HepG2 (cell line): ENCODE data around the gene CSNK1D. TPM values are rescaled to one million over a fixed set of nuclear protein-coding genes. Genes with fewer than 3 reads are reported as not detected.

Source experiments
- ATAC-seq: fragments of 200-7000 bp; cut with Tn5 transposase; 3 replicates; pipeline ENCODE4 v1.9.1; 2020; ENCODE audit warnings: mild to moderate bottlenecking, moderate library complexity
- Bru-seq: library from RNA; stranded (reverse); fragments of 400-500 nt; gene quantifications from one replicate; lab custom pipeline; 2021; lab: Mats Ljungman, UMichigan
- BruChase-seq, 2 experiments: library from RNA; stranded (reverse); fragments of 400-500 nt; gene quantifications; one replicate each; lab custom pipeline; 2021; lab: Mats Ljungman, UMichigan
- BruUV-seq: library from RNA; stranded (reverse); fragments of 400-500 nt; replicated peaks from 2 replicates; lab custom pipeline; 2021; lab: Mats Ljungman, UMichigan
- CTCF ChIA-PET: fragments of 300-600 bp; formaldehyde crosslinking; extraction: SDS; loops from one replicate; lab custom pipeline; 2021; ENCODE audit warnings: low total read pairs, inconsistent platforms, low intra/inter-chr PET ratio; lab: Yijun Ruan, JAX
- POLR2A ChIA-PET: fragments of 350-600 bp; sonication (Branson Sonifier 250); formaldehyde crosslinking; loops from one replicate; lab custom pipeline; 2020; ENCODE audit warnings: antibody characterized with exemption, inconsistent platforms; lab: Yijun Ruan, JAX
- DNase-seq: peaks from one replicate; pipeline ENCODE4 v3.0.0-alpha.2; 2015; ENCODE audit warnings: low spot score
- FAIRE-seq: peaks from 3 replicates; lab custom pipeline; 2011; peaks lifted over from hg19 to GRCh38; lab: Jason Lieb, UNC
- H2AFZ ChIP-seq: one replicate; pipeline ENCODE4 v1.6.1; 2011; ENCODE audit warnings: low read length, inconsistent platforms
- H3K27ac ChIP-seq: fragments of 300-600 bp; 3 replicates; pipeline ENCODE4 v1.8.0; 2011; ENCODE audit warnings: mixed run types, mild to moderate bottlenecking, mixed read lengths, low read length, inconsistent platforms; ENCODE audit not compliant: insufficient read depth; ENCODE audit errors: extremely low read length
- H3K27me3 ChIP-seq, 2 experiments: fragments of 200-600 bp in 1 of 2; 2 replicates in 1 of 2; 3 replicates in 1 of 2; pipeline versions ENCODE4 v1.6.0 to v1.8.0; 2011; ENCODE audit warnings: low read length in 2 of 2, mild to moderate bottlenecking in 2 of 2, moderate library complexity in 2 of 2, inconsistent platforms in 1 of 2; ENCODE audit not compliant: insufficient read depth in 2 of 2, control insufficient read depth in 1 of 2
- H3K36me3 ChIP-seq, 2 experiments: fragments of 200-600 bp in 1 of 2; replicated peaks in 1 of 2; 2 replicates in 1 of 2; 3 replicates in 1 of 2; pipeline versions ENCODE4 v1.5.1 to v1.8.0; 2011; ENCODE audit warnings: low read length in 2 of 2, inconsistent platforms in 1 of 2; ENCODE audit not compliant: insufficient read depth in 2 of 2, control insufficient read depth in 1 of 2
- H3K4me1 ChIP-seq: 2 replicates; pipeline ENCODE4 v1.5.1; 2012; ENCODE audit warnings: low read length, inconsistent platforms; ENCODE audit not compliant: insufficient read depth
- H3K4me2 ChIP-seq: 2 replicates; pipeline ENCODE4 v1.6.0; 2011; ENCODE audit warnings: low read depth, low read length, inconsistent platforms
- H3K4me3 ChIP-seq, 3 experiments: fragments of 200-600 bp in 1 of 3; sonication (generic), shearing (Covaris generic) in 1 of 3; replicated peaks in 1 of 3; 2 replicates each; pipeline ENCODE4 v1.5.1; 2011 to 2016; ENCODE audit warnings: low read length in 3 of 3, inconsistent platforms in 2 of 3, low read depth in 2 of 3, mild to moderate bottlenecking in 2 of 3, control low read depth in 1 of 3, mixed read lengths in 1 of 3; ENCODE audit not compliant: insufficient read depth in 1 of 3
- H3K79me2 ChIP-seq: one replicate; pipeline ENCODE4 v1.6.1; 2011; ENCODE audit warnings: low read length, inconsistent platforms; ENCODE audit not compliant: insufficient read depth
- H3K9ac ChIP-seq: 2 replicates; pipeline ENCODE4 v1.6.0; 2011; ENCODE audit warnings: mild to moderate bottlenecking, low read depth, low read length, inconsistent platforms; ENCODE audit not compliant: insufficient read depth
- H3K9me3 ChIP-seq: 2 replicates; pipeline ENCODE4 v1.5.1; 2012; ENCODE audit warnings: mild to moderate bottlenecking, low read length
- H4K20me1 ChIP-seq: 2 replicates; pipeline ENCODE4 v1.6.0; 2011; ENCODE audit warnings: inconsistent platforms, mild to moderate bottlenecking, low read length, moderate library complexity; ENCODE audit not compliant: insufficient read depth
- EHMT2 ChIP-seq: fragments of 200-600 bp; sonication (generic); IDR thresholded peaks from 2 replicates; pipeline ENCODE4 v1.7.0; 2017; ENCODE audit warnings: antibody characterized with exemption, low read depth, low read length, borderline replicate concordance
- NFIB ChIP-seq: sonication (generic); formaldehyde crosslinking; IDR thresholded peaks from 2 replicates; pipeline ENCODE4 v1.9.0; 2021; ENCODE audit warnings: missing genetic modification reagents, mild to moderate bottlenecking, borderline replicate concordance
- RFX5 ChIP-seq: IDR thresholded peaks from 2 replicates; pipeline ENCODE4 v1.6.1; 2011; ENCODE audit warnings: low read depth, low read length, improper control_type of control experiment
- ZNF30 ChIP-seq: sonication (generic); formaldehyde crosslinking; IDR thresholded peaks from 2 replicates; pipeline ENCODE4 v1.5.0; 2020; ENCODE audit warnings: mild to moderate bottlenecking, missing genetic modification reagents
- ZNF629 ChIP-seq: sonication (generic); formaldehyde crosslinking; conservative IDR thresholded peaks from 2 replicates; pipeline ENCODE4 v1.5.0; 2020; ENCODE audit warnings: missing genetic modification reagents
- WGBS: methylation state at CpG from one replicate; pipeline ENCODE4 v1.1.6; 2017; ENCODE audit warnings: low lambda C conversion rate; 5-methylcytosine and 5-hydroxymethylcytosine counted together
- in situ Hi-C: cut with HindIII; loops from 2 replicates; pipeline ENCODE4 v1.10.0; 2017; ENCODE audit warnings: low pct_unique_long_range_greater_than_20kb; ENCODE audit not compliant: extremely low pct_ligation_motif_present
- intact Hi-C: fragments of 100-400 bp; cut with micrococcal nuclease; formaldehyde crosslinking; loops from one replicate; pipeline ENCODE4 v1.10.0; 2022; ENCODE audit not compliant: unreplicated experiment
- long read RNA-seq, 2 experiments: library from RNA in 1 of 2; library from polyadenylated mRNA in 1 of 2; stranded (forward) in 1 of 2; unstranded in 1 of 2; transcript quantifications; one replicate each; pipeline ENCODE4 v2.0.0, GENCODE V29; 2019 to 2022
- polyA minus RNA-seq, 3 experiments: library from RNA; depleted of rRNA, polyadenylated mRNA; stranded (reverse); fragments of >200 nt; gene quantifications; 2 replicates each; pipeline ENCODE4 v1.2.3, GENCODE V29; 2011; ENCODE audit warnings: low replicate concordance in 1 of 3
- polyA plus RNA-seq, 8 experiments: library from polyadenylated mRNA; depleted of rRNA in 3 of 8; stranded (reverse) in 7 of 8; unstranded in 1 of 8; fragments of >200 nt; fragmentation: Illumina TruSeq in 4 of 8; extraction: Trizol in 4 of 8; gene quantifications; 2 replicates each; pipeline versions ENCODE4 v1.2.1 to v1.2.3, GENCODE V29; 2011 to 2016; ENCODE audit warnings: low read depth in 4 of 8, missing spikeins in 1 of 8, mixed read lengths in 1 of 8; ENCODE audit not compliant: insufficient read depth in 1 of 8
- total RNA-seq, 5 experiments: library from RNA; depleted of rRNA; stranded (reverse); fragments of >200 nt; fragmentation: Illumina TruSeq; extraction: Trizol; gene quantifications; 2 replicates each; pipeline ENCODE4 v1.2.3, GENCODE V29; 2016; ENCODE audit warnings: low read depth in 1 of 5
- TF ChIP-seq, protein P1 (sequence below): sonication (generic); formaldehyde crosslinking; IDR thresholded peaks from 2 replicates; pipeline ENCODE4 v1.8.0; 2022; ENCODE audit warnings: mild to moderate bottlenecking, missing genetic modification reagents, moderate library complexity
- TF ChIP-seq, protein P2 (sequence below): sonication (generic); formaldehyde crosslinking; IDR thresholded peaks from 2 replicates; pipeline ENCODE4 v1.4.0; 2020; ENCODE audit warnings: missing genetic modification reagents, borderline replicate concordance

CSNK1D gene
- total RNA-seq (2016; rRNA removed; fragmentation: Illumina TruSeq; extraction: Trizol), result 28.4 and 31.5 TPM in 2 replicates
- total RNA-seq (2016; cell fraction: cytosol; rRNA removed; fragmentation: Illumina TruSeq; extraction: Trizol; ENCODE audit: low read depth), result 19.2 and 20.4 TPM in 2 replicates
- 23.0 and 34.1 TPM in 2 replicates for total RNA-seq (2016; cell fraction: insoluble cytoplasmic fraction; rRNA removed; fragmentation: Illumina TruSeq; extraction: Trizol)
- total RNA-seq (2016; cell fraction: membrane; rRNA removed; fragmentation: Illumina TruSeq; extraction: Trizol), result 24.3 and 26.6 TPM in 2 replicates
- 42.8 and 45.6 TPM in 2 replicates for total RNA-seq (2016; cell fraction: nucleus; rRNA removed; fragmentation: Illumina TruSeq; extraction: Trizol)
- polyA plus RNA-seq (2011; rRNA removed), result 128 and 148 TPM in 2 replicates
- polyA plus RNA-seq (2011; cell fraction: cytosol; rRNA removed), result 81.5 and 90.2 TPM in 2 replicates
- polyA plus RNA-seq (2011; cell fraction: nucleus; rRNA removed), result 1,010 and 1,066 TPM in 2 replicates
- polyA plus RNA-seq (2012), result 164 and 234 TPM in 2 replicates
- polyA plus RNA-seq (2016; cell fraction: cytosol; fragmentation: Illumina TruSeq; extraction: Trizol; ENCODE audit: low read depth), result 19.6 and 21.8 TPM in 2 replicates
- polyA plus RNA-seq (2016; cell fraction: insoluble cytoplasmic fraction; fragmentation: Illumina TruSeq; extraction: Trizol; ENCODE audit: low read depth), result 71.8 and 89.7 TPM in 2 replicates
- 40.8 and 42.7 TPM in 2 replicates for polyA plus RNA-seq (2016; cell fraction: membrane; fragmentation: Illumina TruSeq; extraction: Trizol; ENCODE audit: low read depth)
- 316 and 342 TPM in 2 replicates for polyA plus RNA-seq (2016; cell fraction: nucleus; fragmentation: Illumina TruSeq; extraction: Trizol; ENCODE audit: insufficient read depth, low read depth)
- 78.0 and 103 TPM in 2 replicates for polyA minus RNA-seq (2011; rRNA and poly(A)+ RNA removed; ENCODE audit: low replicate concordance)
- 51.7 and 60.9 TPM in 2 replicates for polyA minus RNA-seq (2011; cell fraction: cytosol; rRNA and poly(A)+ RNA removed)
- polyA minus RNA-seq (2011; cell fraction: nucleus; rRNA and poly(A)+ RNA removed), result 117 and 118 TPM in 2 replicates
- percentile 92 among the genes with signal in this experiment for Bru-seq, nascent RNA
- BruChase-seq, experiment 1, labeled RNA remaining after a 6-hour chase, result percentile 96 among the genes with signal in this experiment
- percentile 95 among the genes with signal in this experiment for BruChase-seq, experiment 2, labeled RNA remaining after a 2-hour chase
- long read RNA-seq, experiment 1, transcript CSNK1D-203 (10 exons, 2,047 nt), result major isoform, 35 of 71 reads
- long read RNA-seq, experiment 1, transcript CSNK1D-202 (9 exons, 3,712 nt), result minor isoform, 9 of 71 reads
- long read RNA-seq, experiment 1, partial matches to known transcripts, result 5 of 71 reads
- long read RNA-seq, experiment 1, other reads (novel, unspliced or antisense), result 22 of 71 reads
- long read RNA-seq, experiment 2, transcript CSNK1D-202 (9 exons, 3,712 nt), result minor isoform, 42 of 315 reads
- long read RNA-seq, experiment 2, transcript CSNK1D-203 (10 exons, 2,047 nt), result major isoform, 138 of 315 reads
- long read RNA-seq, experiment 2, partial matches to known transcripts, result 33 of 315 reads
- long read RNA-seq, experiment 2, other reads (novel, unspliced or antisense), result 94 of 315 reads

DNA sequence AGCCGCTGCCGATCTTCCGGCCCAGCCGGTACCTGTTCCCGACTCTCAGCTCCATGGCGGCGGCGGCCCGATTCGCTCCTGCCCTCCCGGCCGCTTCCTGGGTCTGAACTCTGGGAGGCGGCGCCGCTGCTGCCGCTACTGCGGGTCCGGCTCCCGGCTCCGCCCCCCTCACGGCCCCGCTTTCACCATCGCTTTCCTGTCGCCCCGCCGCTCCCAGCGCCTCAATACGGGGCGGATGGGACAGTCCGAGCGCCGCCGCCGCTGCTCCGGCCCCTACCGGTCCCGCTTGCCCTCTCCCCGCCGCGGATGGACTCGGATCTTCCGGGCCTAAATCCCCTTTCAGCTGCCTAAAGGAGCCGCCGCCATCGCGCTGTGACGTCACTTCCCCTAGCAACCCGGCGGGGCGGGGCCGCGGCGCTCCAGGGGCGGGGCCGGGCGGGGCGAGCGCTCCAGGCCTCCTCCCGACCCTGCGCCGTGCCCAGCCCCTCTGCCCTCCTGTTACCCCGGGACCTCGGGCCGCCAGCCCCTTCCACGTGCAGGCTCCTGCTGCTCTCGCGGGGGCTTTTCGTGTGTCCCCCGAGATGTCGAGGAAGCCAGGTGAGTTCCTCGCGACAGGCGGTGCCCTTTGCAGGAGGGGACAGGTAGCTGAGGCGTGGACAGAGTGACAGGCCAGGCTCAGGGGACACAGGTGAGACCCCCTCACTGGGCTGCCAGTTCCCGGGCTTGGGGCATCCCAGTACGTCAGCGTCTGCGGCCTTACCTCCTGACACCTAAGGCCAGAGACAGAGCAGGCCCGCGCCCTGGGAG lies at the start of gene CSNK1D:
Gene CSNK1D (minus strand): TSS at position 374 of the 807 bp plus-strand sequence. CDS start 319 bp downstream, at position 55.
- in situ Hi-C loops, result no loop called here
- Histone ChIP-seq H3K4me1 (peaks cover 75% of the 10 kb centered on the region), H3K9me3 (no peaks in the 10 kb centered on the region), H2AFZ (no peak within 1 kb of the TSS), H4K20me1 (peaks cover 41% of the 10 kb centered on the region), H3K9ac (peak within 1 kb of the TSS; percentile 91), H3K36me3 (peaks cover 5 to 19% of the 10 kb centered on the region in 2 experiments; a peak in 3 of 5 replicates), H3K79me2 (peaks cover 41% of the 10 kb centered on the region), H3K4me2 (peak within 1 kb of the TSS; percentile 97), H3K27ac (peak within 1 kb of the TSS; percentile 92), H3K27me3 (no peaks in the 10 kb centered on the region; a peak in 1 of 5 replicates), H3K4me3 (peak within 1 kb of the TSS; percentile 88 to 97 (median 88))
- FAIRE-seq, result no peak
- CTCF ChIA-PET, result no interaction called here
- ATAC-seq, result peak; percentile 83
- DNase-seq, result peak; percentile 85
- no TSS peak for BruUV-seq
- intact Hi-C loops, result no loop called here
- POLR2A ChIA-PET, result interaction anchor here (0.7 to 10.6 kb wide), 21 partner anchors 11 to 306 kb away, joined by 3 to 119 read pairs (median 5); partner anchors contain the start of genes CD7, FASN and SLC16A3
- WGBS, result 3% methylated on average over 15 of the region's 80 CpGs
- TF ChIP-seq ZNF629 (CRISPR knock-in tag) (0 out of 2 replicates have a peak, but pooled peaks have one; percentile 31), ZNF30 (CRISPR knock-in tag) (peak; percentile 93; the same call in 1 of the 2 replicates), EHMT2 (no peak), RFX5 (peak; percentile 94), NFIB (CRISPR knock-in tag) (0 out of 2 replicates have a peak, but pooled peaks have one; percentile 57)
- TF ChIP-seq, protein P1, sequence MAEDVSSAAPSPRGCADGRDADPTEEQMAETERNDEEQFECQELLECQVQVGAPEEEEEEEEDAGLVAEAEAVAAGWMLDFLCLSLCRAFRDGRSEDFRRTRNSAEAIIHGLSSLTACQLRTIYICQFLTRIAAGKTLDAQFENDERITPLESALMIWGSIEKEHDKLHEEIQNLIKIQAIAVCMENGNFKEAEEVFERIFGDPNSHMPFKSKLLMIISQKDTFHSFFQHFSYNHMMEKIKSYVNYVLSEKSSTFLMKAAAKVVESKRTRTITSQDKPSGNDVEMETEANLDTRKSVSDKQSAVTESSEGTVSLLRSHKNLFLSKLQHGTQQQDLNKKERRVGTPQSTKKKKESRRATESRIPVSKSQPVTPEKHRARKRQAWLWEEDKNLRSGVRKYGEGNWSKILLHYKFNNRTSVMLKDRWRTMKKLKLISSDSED (CRISPR knock-in tag), result 0 out of 2 replicates have a peak, but pooled peaks have one; percentile 7
- TF ChIP-seq, protein P2, sequence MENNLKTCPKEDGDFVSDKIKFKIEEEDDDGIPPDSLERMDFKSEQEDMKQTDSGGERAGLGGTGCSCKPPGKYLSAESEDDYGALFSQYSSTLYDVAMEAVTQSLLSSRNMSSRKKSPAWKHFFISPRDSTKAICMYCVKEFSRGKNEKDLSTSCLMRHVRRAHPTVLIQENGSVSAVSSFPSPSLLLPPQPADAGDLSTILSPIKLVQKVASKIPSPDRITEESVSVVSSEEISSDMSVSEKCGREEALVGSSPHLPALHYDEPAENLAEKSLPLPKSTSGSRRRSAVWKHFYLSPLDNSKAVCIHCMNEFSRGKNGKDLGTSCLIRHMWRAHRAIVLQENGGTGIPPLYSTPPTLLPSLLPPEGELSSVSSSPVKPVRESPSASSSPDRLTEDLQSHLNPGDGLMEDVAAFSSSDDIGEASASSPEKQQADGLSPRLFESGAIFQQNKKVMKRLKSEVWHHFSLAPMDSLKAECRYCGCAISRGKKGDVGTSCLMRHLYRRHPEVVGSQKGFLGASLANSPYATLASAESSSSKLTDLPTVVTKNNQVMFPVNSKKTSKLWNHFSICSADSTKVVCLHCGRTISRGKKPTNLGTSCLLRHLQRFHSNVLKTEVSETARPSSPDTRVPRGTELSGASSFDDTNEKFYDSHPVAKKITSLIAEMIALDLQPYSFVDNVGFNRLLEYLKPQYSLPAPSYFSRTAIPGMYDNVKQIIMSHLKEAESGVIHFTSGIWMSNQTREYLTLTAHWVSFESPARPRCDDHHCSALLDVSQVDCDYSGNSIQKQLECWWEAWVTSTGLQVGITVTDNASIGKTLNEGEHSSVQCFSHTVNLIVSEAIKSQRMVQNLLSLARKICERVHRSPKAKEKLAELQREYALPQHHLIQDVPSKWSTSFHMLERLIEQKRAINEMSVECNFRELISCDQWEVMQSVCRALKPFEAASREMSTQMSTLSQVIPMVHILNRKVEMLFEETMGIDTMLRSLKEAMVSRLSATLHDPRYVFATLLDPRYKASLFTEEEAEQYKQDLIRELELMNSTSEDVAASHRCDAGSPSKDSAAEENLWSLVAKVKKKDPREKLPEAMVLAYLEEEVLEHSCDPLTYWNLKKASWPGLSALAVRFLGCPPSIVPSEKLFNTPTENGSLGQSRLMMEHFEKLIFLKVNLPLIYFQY (CRISPR knock-in tag), result peak; percentile 91
